Activated CD4-positive, alpha-beta memory T cell treated with anti-CD3 and anti-CD28 coated beads, Interleukin-2, amount 10 ng/mL, durations not matched to agents 7 days and 5 days (primary cell): ENCODE data around the gene LUZP4. TPM values are rescaled to one million over a fixed set of nuclear protein-coding genes. Genes with fewer than 3 reads are reported as not detected.
"Not testable (repeated sequence)": the region's sequence is repeated elsewhere in the genome, so short reads cannot be mapped to it uniquely, and the experiment has no call there.

Experiments
- CTCF ChIA-PET: fragments of 350-600 bp; sonication (Branson Sonifier 250); formaldehyde crosslinking; loops from one replicate; lab custom pipeline; 2021; ENCODE audit warnings: antibody characterized with exemption, inconsistent platforms; lab: Charles Lee
- POLR2A ChIA-PET: fragments of 350-600 bp; sonication (Branson Sonifier 250); formaldehyde crosslinking; loops from one replicate; lab custom pipeline; 2021; ENCODE audit warnings: antibody characterized with exemption; lab: Charles Lee
- DNase-seq: peaks from one replicate; pipeline ENCODE4 v3.0.0-alpha.2; 2020
- H3K27ac Mint-ChIP-seq: one replicate; pipeline ENCODE4 v1.8.0; 2021; ENCODE audit warnings: mild to moderate bottlenecking, mixed read lengths
- H3K27me3 Mint-ChIP-seq: one replicate; pipeline ENCODE4 v1.8.0; 2021; ENCODE audit warnings: mixed read lengths
- H3K36me3 Mint-ChIP-seq: one replicate; pipeline ENCODE4 v1.8.0; 2021; ENCODE audit warnings: low read depth, mixed read lengths
- H3K4me1 Mint-ChIP-seq: one replicate; pipeline ENCODE4 v1.8.0; 2021; ENCODE audit warnings: mixed read lengths
- H3K4me3 Mint-ChIP-seq: one replicate; pipeline ENCODE4 v1.8.0; 2021; ENCODE audit warnings: mild to moderate bottlenecking, mixed read lengths
- H3K9me3 Mint-ChIP-seq: one replicate; pipeline ENCODE4 v1.8.0; 2021; ENCODE audit warnings: mixed read lengths
- total RNA-seq, 2 experiments: library from RNA; stranded (reverse); gene quantifications; one replicate each; pipeline ENCODE4 v1.2.3, GENCODE V29; 2021

The LUZP4 gene
- total RNA-seq, 2 experiments from 2014 or later = not detected

- H3K27me3 Mint-ChIP-seq = no peaks in the 10 kb centered on the region
- H3K4me3 Mint-ChIP-seq = no peak overlapping the region
- H3K9me3 Mint-ChIP-seq = no peaks in the 10 kb centered on the region
- no peak for DNase-seq
- ChIA-PET POLR2A (no interaction called here), CTCF (interaction anchor here (0.6 kb wide), 1 partner anchor 14 kb away, joined by 3 read pairs; no protein-coding TSS in a partner anchor)
- no peaks in the 10 kb centered on the region for H3K36me3 Mint-ChIP-seq
- no peaks in the 10 kb centered on the region for H3K4me1 Mint-ChIP-seq
- H3K27ac Mint-ChIP-seq = no peak overlapping the region
Measured at GRCh38 chrX:115311139-115311538, 21.6 kb downstream of the LUZP4 start.

GRCh38 chrX:115311601-115312001 lies 22.1 kb downstream of the LUZP4 start:
- H3K4me1 Mint-ChIP-seq = no peaks in the 10 kb centered on the region
- no peaks in the 10 kb centered on the region for H3K27me3 Mint-ChIP-seq
- POLR2A ChIA-PET = no interaction called here
- H3K4me3 Mint-ChIP-seq = no peak overlapping the region
- no peak for DNase-seq
- no peak overlapping the region for H3K27ac Mint-ChIP-seq
- CTCF ChIA-PET = interaction anchor here (0.6 kb wide), 1 partner anchor 13 kb away, joined by 3 read pairs; no protein-coding TSS in a partner anchor
- no peaks in the 10 kb centered on the region for H3K9me3 Mint-ChIP-seq
- no peaks in the 10 kb centered on the region for H3K36me3 Mint-ChIP-seq

GRCh38 chrX:115318139-115318538 lies 28.6 kb downstream of the LUZP4 start:
- POLR2A ChIA-PET = no interaction called here
- no peaks in the 10 kb centered on the region for H3K36me3 Mint-ChIP-seq
- no peaks in the 10 kb centered on the region for H3K9me3 Mint-ChIP-seq
- no peaks in the 10 kb centered on the region for H3K27me3 Mint-ChIP-seq
- CTCF ChIA-PET = no interaction called here
- no peaks in the 10 kb centered on the region for H3K4me1 Mint-ChIP-seq
- no peak overlapping the region for H3K4me3 Mint-ChIP-seq
- H3K27ac Mint-ChIP-seq = no peak overlapping the region
- no peak for DNase-seq

- H3K27ac Mint-ChIP-seq = no peak overlapping the region
- ChIA-PET CTCF (no interaction called here), POLR2A (no interaction called here)
- H3K36me3 Mint-ChIP-seq = no peaks in the 10 kb centered on the region
- H3K27me3 Mint-ChIP-seq = no peaks in the 10 kb centered on the region
- H3K4me3 Mint-ChIP-seq = no peak overlapping the region
- no peaks in the 10 kb centered on the region for H3K9me3 Mint-ChIP-seq
- no peaks in the 10 kb centered on the region for H3K4me1 Mint-ChIP-seq
- no peak for DNase-seq
Measured at GRCh38 chrX:115322375-115322774, 32.9 kb downstream of the LUZP4 start.

GRCh38 chrX:115324194-115324593 lies 34.7 kb downstream of the LUZP4 start:
- H3K9me3 Mint-ChIP-seq = no peaks in the 10 kb centered on the region
- no peaks in the 10 kb centered on the region for H3K4me1 Mint-ChIP-seq
- no peak overlapping the region for H3K4me3 Mint-ChIP-seq
- H3K27ac Mint-ChIP-seq = no peak overlapping the region
- H3K36me3 Mint-ChIP-seq = no peaks in the 10 kb centered on the region
- DNase-seq = no peak
- ChIA-PET CTCF (no interaction called here), POLR2A (no interaction called here)
- no peaks in the 10 kb centered on the region for H3K27me3 Mint-ChIP-seq

- H3K4me1 Mint-ChIP-seq, H3K36me3 Mint-ChIP-seq, H3K9me3 Mint-ChIP-seq, H3K4me3 Mint-ChIP-seq, H3K27ac Mint-ChIP-seq, POLR2A ChIA-PET, DNase-seq, H3K27me3 Mint-ChIP-seq: not testable (repeated sequence)
- CTCF ChIA-PET = interaction anchor here (2.0 kb wide), 1 partner anchor 314 kb away, joined by 6 read pairs; no protein-coding TSS in a partner anchor
Measured at GRCh38 chrX:115329282-115329681, 39.8 kb downstream of the LUZP4 start.

GRCh38 chrX:115330498-115331168 lies 41.1 kb downstream of the LUZP4 start:
- no peak for DNase-seq
- POLR2A ChIA-PET = no interaction called here

GRCh38 chrX:115332832-115333231 lies 43.3 kb downstream of the LUZP4 start:
- Mint-ChIP-seq H3K4me1 (no peaks in the 10 kb centered on the region), H3K9me3 (no peaks in the 10 kb centered on the region), H3K36me3 (no peaks in the 10 kb centered on the region), H3K27ac (no peak overlapping the region), H3K27me3 (no peaks in the 10 kb centered on the region), H3K4me3 (no peak overlapping the region)
- ChIA-PET POLR2A (no interaction called here), CTCF (interaction anchor here (1.7 kb wide), 1 partner anchor 313 kb away, joined by 6 read pairs; no protein-coding TSS in a partner anchor)
- DNase-seq = no peak

More at GRCh38 chrX:115330498-115331168, 41.1 kb downstream of the LUZP4 start:
- Mint-ChIP-seq H3K9me3 (no peaks in the 10 kb centered on the region), H3K4me1 (no peaks in the 10 kb centered on the region), H3K27ac (no peak overlapping the region), H3K36me3 (no peaks in the 10 kb centered on the region), H3K27me3 (no peaks in the 10 kb centered on the region), H3K4me3 (no peak overlapping the region)
- CTCF ChIA-PET = interaction anchor here (0.9 to 2.1 kb wide), 2 partner anchors 312 to 360 kb away, joined by 7 to 8 read pairs; no protein-coding TSS in a partner anchor

- CTCF ChIA-PET = no interaction called here
- Mint-ChIP-seq H3K27ac (no peak overlapping the region), H3K9me3 (no peaks in the 10 kb centered on the region), H3K36me3 (no peaks in the 10 kb centered on the region), H3K4me3 (no peak overlapping the region), H3K4me1 (no peaks in the 10 kb centered on the region), H3K27me3 (no peaks in the 10 kb centered on the region)
- POLR2A ChIA-PET = no interaction called here
- DNase-seq = no peak
Measured at GRCh38 chrX:115333446-115333845, 43.9 kb downstream of the LUZP4 start.

- Mint-ChIP-seq H3K4me1 (no peaks in the 10 kb centered on the region), H3K36me3 (no peaks in the 10 kb centered on the region), H3K27me3 (no peaks in the 10 kb centered on the region), H3K27ac (no peak overlapping the region), H3K9me3 (no peaks in the 10 kb centered on the region), H3K4me3 (no peak overlapping the region)
- POLR2A ChIA-PET = no interaction called here
- no peak for DNase-seq
- CTCF ChIA-PET = interaction anchor here (2.0 kb wide), 1 partner anchor 306 kb away, joined by 5 read pairs; no protein-coding TSS in a partner anchor
Measured at GRCh38 chrX:115337491-115338144, 48.1 kb downstream of the LUZP4 start.

- Mint-ChIP-seq H3K27me3 (no peaks in the 10 kb centered on the region), H3K36me3 (no peaks in the 10 kb centered on the region), H3K4me3 (no peak overlapping the region), H3K27ac (no peak overlapping the region), H3K4me1 (no peaks in the 10 kb centered on the region), H3K9me3 (no peaks in the 10 kb centered on the region)
- CTCF ChIA-PET = no interaction called here
- POLR2A ChIA-PET = no interaction called here
- DNase-seq = no peak
Measured at GRCh38 chrX:115339441-115340025, 50.0 kb downstream of the LUZP4 start.

- CTCF ChIA-PET = no interaction called here
- Mint-ChIP-seq H3K4me3 (no peak overlapping the region), H3K27ac (no peak overlapping the region), H3K27me3 (no peaks in the 10 kb centered on the region), H3K4me1 (no peaks in the 10 kb centered on the region), H3K9me3 (no peaks in the 10 kb centered on the region), H3K36me3 (no peaks in the 10 kb centered on the region)
- POLR2A ChIA-PET = no interaction called here
- no peak for DNase-seq
Measured at GRCh38 chrX:115341421-115341820, 51.9 kb downstream of the LUZP4 start.

- ChIA-PET POLR2A (no interaction called here), CTCF (no interaction called here)
- Mint-ChIP-seq H3K27ac (no peak overlapping the region), H3K9me3 (no peaks in the 10 kb centered on the region), H3K36me3 (no peaks in the 10 kb centered on the region), H3K27me3 (no peaks in the 10 kb centered on the region), H3K4me3 (no peak overlapping the region), H3K4me1 (no peaks in the 10 kb centered on the region)
- no peak for DNase-seq
Measured at GRCh38 chrX:115344885-115345614, 55.5 kb downstream of the LUZP4 start.
